Astrocyte of the hippocampus (primary cell): Measurements from ENCODE around the gene DDX51.
"Not testable (repeated sequence)": the region's sequence is repeated elsewhere in the genome, so short reads cannot be mapped to it uniquely, and the experiment has no call there.

Experiments
- DNase-seq: peaks from one replicate; pipeline ENCODE4 v3.0.0; 2011; ENCODE audit warnings: low read depth, low spot score

Gene DDX51

DNA sequence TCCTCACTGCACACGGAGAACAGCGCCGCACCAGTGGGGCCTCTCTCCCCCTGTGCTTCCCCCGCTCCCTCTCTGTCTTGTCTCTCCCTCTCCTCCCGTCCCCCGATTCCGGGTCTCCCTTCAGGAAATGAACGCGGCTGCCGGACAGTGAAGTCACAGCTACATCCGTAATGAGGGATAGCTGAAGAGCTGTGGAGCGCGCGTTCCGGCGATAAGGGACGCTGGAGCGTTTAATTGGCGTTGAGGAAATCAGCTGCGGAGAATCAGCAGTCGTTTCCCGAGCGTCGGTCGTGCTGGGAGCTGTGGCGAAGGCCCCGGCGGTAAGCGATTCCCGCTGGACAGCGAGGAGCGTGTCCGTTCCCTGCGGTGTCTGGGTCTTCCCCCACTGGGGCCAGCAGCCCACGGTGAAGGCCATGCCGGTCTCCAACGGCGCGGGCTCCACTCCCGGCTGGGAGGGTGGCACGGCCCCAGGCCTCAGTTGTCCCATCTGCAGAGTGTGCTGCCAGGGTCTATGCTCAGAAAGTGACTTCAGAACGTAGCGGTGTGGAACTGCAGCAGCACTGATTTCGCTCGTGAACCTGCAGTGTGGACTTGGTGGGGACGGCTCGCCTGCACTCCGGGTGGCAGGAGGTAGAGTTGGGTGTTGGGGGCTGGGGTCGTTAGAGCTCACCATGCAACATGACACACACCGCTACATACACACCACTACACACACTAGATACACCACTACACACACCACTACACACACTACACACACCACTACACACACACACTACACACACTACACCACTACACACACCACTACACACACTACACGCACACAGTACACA lies 11.0 kb upstream of the DDX51 start:
- no peak for DNase-seq

DNA sequence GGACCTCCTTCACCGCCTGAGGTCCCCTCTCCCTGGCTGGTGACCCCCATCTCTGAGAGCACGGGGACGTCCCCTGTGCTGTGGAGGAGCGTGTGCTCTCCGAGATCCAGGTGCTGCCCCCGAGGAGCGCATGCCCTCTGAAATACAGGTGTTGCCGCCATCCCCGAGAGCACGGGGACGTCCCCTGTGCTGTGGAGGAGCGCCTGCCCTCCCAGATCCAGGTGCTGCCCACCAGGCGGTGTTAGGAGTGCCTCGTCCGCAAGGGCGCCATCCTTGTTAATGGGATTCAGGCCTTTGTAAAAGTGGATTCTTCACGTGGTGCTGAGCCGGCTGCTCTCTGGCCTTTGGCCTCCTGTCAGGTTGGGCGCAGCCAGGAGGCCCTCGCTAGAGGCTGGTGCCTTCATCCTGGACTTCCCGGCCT lies 10.2 kb upstream of the DDX51 start:
- no peak for DNase-seq

DNA sequence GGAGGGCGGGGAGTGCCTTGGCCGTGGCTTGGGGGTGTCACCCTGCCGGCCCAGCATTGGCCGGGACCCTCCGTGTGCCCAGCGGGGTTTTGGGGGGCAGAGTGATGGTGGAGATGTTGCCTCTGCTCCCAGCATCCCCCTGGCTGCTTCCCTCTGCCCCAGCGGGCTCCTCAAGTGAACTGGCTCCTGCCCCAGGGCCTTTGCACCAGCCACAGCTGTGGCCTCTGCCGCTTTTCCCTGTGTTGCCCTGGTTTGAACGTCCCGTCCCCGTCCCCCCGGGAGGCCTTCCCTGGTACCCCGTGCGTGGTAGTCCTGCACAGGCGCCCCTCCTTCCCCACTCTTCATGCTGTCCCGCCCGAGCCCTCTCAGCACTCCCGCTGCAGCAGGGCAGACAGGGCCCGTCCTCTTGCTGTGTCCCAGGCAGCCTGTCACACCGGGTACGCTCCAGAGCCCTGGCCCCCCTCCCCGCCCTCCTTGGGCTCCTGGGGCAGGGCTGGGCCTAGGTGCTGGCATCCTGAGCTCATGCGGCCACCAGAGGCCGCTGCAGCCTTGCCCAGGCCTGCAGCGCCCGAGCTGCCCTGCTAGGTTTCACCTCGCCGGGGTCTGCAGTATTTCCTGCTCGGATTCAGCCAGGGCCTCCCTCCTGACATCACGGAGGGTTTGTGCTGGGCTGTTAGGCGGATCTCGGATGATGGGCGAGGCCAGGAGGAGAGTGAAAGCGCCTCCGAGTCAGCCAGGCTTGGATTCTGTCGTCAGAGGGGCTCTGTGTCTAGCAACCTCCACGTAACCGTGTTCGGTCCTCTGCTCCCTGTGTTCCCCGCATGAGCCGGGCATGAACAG lies 9.6 kb upstream of the DDX51 start:
- peak; percentile 93 for DNase-seq

DNA sequence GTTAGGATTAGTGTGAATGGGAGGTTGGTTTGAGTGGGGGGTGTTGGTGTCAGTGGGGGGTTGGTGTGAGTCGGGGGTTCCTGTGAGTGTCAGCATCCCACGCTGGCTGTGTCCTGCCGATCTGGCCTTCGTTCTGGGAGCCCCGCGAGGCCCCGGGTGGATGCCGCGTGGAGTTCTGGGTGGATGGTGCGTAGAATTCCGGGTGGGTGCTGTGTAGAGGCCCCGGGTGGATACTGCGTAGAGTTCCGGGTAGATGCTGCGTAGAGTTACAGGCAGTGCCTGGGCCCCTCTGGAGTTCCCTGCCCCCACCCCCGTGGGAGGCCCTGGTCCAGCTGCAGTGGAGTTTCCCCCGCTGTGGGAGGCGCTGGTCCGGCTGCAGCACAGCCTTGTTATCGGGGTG lies 8.8 kb upstream of the DDX51 start:
- no peak for DNase-seq

DNA sequence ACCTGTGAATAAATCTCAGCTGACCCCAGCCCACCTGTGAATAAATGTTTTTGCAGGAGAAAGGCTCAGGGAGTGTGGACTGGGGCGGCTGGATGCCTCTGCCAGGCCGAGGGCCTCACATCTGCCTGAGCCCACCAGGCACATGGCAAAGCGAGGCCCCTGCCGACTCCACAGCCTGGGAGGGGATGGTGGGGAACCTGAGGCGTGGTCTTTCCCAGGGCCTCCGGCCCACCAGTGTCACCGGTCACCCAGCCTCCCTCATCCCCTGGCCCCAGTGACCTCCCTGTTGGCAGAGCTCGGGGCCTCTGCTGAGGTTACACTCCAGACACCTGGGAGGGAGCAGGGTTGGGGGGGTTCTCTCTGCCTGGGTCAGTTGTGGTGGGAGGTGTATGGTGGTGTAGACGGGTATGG lies 8.3 kb upstream of the DDX51 start:
- DNase-seq: no peak

DNA sequence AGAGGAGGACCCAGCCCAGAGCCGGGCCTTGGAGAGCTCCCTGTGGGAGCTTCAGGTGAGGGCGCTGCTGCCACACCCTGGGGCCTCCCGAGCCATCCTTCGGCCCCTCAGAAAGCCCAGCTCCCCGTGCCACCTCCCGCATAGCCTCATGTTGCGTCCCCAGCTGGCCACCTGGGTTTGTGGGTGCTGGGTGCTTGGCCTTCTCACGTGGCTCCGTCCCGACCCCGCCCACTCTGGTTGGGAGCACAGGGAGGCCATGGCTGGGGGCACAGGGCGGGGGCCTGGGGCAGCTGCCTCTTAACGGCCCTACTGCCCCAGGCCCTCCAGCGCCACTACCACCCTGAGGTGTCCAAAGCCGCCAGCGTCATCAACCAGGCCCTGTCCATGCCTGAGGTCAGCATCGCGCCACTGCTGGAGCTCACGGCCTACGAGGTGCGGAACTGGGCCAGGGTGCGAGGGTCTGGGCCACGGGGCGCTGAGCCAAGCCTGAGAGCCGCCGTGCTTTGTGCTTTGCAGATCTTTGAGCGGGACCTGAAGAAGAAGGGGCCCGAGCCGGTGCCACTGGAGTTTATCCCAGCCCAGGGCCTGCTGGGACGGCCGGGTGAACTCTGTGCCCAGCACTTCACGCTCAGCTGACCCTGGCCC lies 7.8 kb upstream of the DDX51 start:
- no peak for DNase-seq

DNA sequence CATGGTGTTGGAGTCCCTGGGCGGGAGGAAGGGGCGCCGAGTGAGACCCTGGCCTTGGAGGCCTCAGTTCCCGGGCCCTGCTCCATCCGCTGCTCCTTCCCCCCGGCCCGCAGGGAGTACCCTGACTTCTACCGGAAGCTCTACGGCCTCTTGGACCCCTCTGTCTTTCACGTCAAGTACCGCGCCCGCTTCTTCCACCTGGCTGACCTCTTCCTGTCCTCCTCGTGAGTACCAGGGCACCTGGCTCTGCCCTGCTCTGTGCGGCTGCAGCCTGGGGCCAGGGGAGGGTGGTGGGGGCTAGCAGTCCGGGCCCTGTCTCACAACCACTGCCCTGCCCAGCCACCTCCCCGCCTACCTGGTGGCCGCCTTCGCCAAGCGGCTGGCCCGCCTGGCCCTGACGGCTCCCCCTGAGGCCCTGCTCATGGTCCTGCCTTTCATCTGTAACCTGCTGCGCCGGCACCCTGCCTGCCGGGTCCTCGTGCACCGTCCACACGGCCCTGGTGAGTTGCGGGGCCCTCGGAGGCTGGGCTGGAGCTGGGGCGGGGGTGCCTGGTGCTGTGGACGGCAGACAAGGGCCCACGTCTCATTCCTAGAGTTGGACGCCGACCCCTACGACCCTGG lies 7.1 kb upstream of the DDX51 start:
- DNase-seq: no peak

DNA sequence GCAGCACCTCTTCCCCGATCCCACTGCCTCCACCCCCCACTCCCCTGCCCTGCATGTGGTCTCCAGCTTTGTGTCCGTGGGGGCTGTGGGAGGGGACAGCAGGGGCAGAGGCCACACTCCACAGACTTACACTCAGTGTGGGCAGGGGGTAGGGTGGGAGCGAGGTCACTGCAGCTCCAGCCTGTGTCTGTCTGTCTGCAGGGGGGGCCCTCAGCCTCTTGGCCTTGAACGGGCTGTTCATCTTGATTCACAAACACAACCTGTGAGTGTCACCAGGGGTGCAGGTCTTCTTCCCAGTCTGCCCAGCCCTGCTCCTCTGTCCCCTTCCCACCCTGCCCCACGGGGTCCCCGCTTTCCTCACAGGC lies 6.6 kb upstream of the DDX51 start:
- no peak for DNase-seq

DNA sequence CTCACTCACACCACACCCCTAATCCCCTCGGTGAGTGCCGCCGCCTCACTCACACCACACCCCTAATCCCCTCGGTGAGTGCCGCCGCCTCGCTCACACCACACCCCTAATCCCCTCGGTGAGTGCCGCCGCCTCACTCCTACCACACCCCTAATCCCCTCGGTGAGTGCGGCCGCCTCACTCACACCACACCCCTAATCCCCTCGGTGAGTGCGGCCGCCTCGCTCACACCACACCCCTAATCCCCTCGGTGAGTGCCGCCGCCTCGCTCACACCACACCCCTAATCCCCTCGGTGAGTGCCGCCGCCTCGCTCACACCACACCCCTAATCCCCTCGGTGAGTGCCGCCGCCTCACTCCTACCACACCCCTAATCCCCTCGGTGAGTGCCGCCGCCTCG lies 5.4 kb upstream of the DDX51 start:
- DNase-seq: not testable (repeated sequence)

DNA sequence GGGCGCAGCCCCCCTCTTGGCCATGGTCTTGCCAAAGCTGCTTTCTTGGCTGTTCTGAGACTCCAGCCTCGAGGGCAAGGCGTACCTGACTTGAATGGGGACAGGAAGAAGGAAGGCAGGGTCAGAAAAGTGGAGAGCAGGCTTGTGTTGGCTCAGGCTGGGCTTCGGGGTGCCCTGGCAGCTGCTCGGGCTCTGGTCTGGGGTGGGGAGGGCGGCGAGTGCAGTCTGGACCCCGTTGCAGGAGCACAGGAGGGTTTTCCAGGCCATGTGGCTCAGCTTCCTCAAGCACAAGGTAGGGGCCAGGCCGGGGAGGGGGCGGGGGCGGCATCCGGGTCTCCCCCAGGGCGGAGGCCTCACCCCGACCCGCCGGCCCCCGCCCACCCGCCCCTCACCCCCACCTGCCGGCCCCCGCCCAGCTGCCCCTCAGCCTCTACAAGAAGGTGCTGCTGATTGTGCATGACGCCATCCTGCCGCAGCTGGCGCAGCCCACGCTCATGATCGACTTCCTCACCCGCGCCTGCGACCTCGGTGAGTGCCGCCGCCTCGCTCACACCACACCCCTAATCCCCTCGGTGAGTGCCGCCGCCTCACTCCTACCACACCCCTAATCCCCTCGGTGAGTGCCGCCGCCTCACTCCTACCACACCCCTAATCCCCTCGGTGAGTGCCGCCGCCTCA lies 4.4 kb upstream of the DDX51 start:
- DNase-seq: no peak

DNA sequence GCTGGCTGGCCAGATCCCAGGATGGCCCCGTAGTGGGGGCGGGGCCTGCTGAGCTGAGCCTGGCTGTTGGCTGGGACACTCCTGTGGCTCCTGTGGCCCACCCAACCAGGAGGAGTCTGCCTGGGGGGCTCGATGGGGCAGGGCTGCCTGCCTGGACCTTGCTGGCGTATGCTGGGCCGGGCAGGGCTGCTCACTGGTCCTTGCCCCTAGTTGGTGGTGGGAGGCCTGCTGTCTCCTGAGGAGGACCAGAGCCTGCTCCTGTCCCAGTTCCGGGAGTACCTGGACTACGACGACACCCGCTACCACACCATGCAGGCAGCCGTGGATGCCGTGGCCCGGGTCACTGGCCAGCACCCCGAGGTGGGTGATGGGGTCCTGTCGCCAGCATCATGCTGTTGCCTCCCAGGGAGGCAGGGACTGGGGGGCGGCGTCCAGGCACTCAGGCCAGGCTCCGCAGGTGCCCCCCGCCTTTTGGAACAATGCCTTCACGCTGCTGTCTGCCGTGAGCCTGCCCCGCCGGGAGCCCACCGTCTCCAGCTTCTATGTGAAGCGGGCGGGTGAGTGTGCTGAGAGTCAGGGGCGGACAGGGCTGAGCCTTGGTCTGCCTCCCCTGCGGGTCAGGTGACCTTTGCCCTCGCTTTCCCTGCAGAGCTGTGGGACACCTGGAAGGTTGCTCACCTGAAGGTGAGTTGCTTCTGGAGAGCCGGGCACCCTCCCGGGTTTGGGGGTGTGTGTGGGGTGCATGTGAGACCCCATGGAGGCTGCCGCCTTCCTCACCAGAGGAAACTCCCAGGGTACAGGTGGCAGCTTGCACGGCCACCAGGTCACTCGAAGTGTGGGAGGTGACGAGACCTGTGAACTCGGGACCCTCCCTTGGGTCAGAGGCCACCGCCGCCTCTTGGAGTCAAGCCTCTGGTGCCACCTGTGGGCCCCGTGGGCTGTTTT lies 3.6 kb upstream of the DDX51 start:
- DNase-seq: no peak

DNA sequence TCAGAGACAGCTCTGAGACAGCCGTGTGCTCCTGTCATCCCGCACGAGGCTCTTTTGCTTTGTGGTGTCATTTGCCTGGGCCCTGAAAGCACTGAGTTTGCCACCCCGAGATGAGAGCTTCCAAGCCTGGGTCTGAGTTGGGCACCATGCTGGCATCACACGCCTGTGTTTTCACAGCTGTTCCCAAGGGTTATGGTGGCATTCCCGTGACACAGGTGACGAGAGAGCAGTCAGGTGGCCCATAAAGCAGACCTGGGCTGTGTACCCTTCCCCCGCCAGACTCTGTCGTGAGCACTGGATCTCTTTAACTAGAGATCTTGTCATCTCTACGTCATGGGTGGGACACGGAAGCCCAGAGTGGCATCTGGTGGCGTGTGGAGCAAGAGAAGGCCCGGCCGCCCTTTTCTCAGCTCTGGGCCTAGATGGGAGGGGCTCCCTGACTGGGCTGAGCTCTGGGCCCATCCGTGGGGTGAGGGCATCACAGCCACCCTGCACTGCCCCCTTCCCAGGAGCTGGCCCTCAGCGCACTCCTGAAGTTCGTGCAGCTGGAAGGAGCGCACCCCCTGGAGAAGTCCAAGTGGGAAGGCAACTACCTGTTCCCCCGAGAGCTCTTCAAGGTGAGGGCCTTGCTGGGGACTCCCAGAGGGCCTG lies 2.8 kb upstream of the DDX51 start:
- DNase-seq: no peak

DNA sequence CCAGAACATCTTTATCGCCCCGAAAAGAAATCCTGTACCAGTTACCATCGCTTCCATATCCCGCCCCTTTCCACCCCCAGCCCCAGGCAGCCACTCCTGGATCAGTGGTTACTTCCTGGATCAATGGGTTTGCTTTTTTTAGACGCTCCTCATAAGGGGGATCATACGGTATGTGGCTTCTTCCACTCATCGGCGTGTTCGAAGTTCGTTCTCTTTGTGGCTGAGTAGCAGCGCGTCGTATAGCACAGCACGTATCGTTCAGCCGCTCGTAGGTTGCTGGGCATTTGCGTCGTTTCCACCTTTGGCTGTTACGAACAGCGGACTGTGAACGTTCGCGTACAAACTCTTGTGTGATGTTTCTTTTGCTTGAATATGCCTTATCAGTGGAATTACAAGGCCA lies 2.0 kb upstream of the DDX51 start:
- no peak for DNase-seq

DNA sequence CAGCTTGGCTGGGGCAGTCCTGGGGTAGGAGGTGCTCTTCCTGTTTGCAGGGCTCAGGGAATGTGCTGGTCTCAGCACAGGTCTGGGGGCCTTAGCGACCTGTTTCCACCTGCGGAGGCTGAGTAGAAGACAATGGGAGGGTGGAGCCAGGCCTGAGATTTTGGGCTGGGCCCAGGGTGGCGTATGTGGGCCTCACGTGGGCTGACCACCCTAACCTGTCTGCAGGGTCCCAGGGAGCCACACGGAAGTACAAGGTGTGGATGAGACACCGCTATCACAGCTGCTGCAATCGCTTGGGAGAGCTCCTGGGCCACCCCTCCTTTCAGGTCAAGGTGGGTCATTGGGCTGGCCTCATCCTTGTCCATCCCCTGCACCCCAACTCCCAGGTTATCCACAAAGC lies 1.2 kb upstream of the DDX51 start:
- DNase-seq: no peak

DNA sequence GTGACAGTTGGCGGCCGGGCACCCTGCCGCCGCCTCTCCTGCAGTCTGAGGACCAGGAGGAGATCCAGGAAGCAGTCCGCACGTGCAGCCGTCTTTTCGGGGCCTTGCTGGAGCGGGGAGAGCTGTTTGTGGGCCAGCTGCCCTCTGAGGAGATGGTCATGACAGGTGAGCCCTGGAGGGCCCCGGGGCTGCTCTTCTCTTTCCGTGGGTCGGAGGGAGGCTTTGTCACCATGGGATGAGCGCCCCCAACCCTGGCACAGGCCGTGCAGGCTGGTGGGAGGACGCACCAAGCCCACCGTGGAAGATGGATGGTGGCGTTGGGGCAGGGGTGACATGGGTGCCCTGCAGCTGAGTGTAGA lies 670 bp upstream of the DDX51 start:
- no peak for DNase-seq

DNA sequence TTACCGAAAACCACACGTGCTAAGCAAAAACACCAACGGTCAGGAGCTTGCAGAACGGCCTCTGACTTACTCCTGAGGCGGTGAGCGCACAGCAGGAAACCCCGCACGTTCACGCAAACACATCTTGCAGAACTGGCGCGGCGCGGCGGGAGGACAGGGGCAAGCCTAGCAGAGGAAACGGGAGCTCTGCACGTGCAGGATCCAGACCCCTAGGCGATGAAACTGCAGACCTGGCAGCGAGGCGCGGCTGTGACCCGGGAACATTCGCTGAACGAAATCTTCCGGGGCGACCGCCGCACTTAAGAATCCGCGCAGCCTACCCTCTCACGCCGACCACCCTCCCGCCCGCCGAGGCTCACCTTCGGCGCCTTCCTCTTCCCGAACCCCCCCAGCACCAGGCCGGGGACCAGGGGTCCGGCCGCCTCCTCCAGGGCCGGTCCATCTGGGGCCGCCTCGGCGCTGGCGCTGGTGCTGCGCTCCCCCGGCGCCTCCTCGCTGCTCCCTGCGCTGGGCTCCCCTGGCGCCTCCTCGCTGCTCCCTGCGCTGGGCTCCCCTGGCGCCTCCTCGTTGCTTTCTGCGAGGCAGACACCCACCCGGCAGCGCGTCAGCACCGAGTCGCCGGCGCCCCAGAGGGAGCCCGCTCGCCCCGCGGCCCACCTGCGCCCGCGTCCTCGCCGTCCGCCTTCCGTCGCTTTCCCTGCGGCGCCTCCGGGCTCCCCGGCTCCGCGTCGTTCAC lies 615 bp downstream of the DDX51 start:
- DNase-seq: no peak

DNA sequence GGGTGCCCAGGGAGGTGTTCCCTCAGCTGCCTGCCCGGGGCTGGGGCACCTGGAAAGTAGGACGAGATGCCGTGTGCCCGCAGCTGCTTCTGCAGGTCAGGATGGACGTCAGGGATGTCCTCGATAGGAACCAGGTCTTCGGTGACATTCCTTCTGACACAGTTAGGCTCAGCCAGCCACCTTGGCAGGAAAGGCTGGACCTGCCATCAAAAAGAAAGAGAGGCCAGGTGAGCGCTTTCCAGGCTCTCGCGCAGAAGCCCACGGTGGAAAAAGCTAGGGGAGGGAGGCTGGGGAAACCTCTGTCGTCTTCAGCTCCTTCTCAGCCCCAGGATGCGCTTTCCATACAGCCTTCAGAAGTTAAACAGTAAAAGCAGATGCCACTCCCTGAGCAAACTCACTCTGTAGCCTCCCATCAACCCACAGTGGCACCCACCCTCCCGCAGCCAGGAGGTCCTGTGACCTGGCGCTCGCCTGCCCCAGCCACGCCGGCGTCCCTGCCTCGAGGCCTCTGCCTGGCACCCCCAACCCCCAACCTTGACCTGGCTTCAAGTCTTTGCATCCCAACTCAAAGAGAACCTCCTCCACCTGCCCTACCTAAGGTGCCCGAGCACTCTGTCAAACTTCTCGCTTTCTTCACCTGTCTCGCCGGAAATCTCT lies 1.3 kb downstream of the DDX51 start:
- DNase-seq: no peak

DNA sequence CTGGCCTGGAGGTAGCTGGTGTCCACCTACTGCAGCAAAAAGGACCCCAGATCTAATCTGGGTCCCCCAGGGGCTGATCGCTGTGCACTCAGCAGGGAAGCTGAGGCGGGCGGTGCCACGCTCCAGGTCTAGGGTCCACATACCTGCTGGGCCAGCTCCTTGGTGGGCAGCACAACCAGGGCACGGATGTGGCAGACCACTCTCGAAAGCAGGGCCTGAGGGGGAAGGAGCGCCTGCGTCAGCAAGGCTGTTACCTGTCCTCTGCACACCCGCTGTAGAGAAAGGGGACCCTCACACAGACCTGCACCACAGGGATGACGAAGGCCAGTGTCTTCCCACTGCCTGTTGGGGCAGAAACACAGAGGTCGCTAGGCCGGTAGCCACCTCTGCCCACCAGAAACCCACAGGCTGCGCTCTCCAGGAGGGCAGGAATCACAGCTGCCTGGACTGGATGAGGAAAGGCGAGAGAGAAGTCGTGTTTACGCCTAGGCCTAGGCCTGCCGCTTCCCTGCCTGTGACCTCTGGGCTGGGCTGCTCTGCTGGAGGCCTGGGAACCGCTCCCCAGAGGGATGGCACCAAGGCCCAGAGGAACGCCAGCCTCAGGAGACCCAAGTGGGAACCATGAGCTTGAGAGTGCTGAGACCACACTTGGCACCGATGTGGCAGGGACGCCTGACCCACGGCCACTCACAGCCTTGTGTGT lies 2.0 kb downstream of the DDX51 start:
- no peak for DNase-seq
